Activated CD4-positive, alpha-beta T cell treated with anti-CD3 and anti-CD28 coated beads for 36 hours (primary cell): Measurements from ENCODE around the gene TANGO2. TPM values are rescaled to one million over a fixed set of nuclear protein-coding genes. Genes with fewer than 3 reads are reported as not detected.
A peak's percentile ranks its signal among the peaks of the same experiment; 100 is the strongest.

ENCODE experiments used
- ATAC-seq: fragments of 200-7000 bp; cut with Tn5 transposase; one replicate; pipeline ENCODE4 v1.10.0; 2021; ENCODE audit warnings: mild to moderate bottlenecking, moderate library complexity
- CTCF ChIA-PET: fragments of 350-600 bp; sonication (Branson Sonifier 250); formaldehyde crosslinking; loops from one replicate; lab custom pipeline; 2021; ENCODE audit warnings: antibody characterized with exemption; lab: Charles Lee
- POLR2A ChIA-PET: fragments of 350-600 bp; sonication (Branson Sonifier 250); formaldehyde crosslinking; loops from one replicate; lab custom pipeline; 2021; ENCODE audit warnings: antibody characterized with exemption, inconsistent platforms; lab: Charles Lee
- DNase-seq: peaks from one replicate; pipeline ENCODE4 v3.0.0-alpha.2; 2020
- H3K27ac Mint-ChIP-seq: one replicate; pipeline ENCODE4 v1.8.0; 2021; ENCODE audit warnings: mixed read lengths
- H3K27me3 Mint-ChIP-seq: one replicate; pipeline ENCODE4 v1.8.0; 2021; ENCODE audit warnings: mixed read lengths
- H3K36me3 Mint-ChIP-seq: one replicate; pipeline ENCODE4 v1.8.0; 2021; ENCODE audit warnings: low read depth, mixed read lengths
- H3K4me1 Mint-ChIP-seq: one replicate; pipeline ENCODE4 v1.8.0; 2021; ENCODE audit warnings: mixed read lengths
- H3K4me3 Mint-ChIP-seq: one replicate; pipeline ENCODE4 v1.8.0; 2021; ENCODE audit warnings: mild to moderate bottlenecking, moderate library complexity, mixed read lengths
- H3K9me3 Mint-ChIP-seq: one replicate; pipeline ENCODE4 v1.8.0; 2021; ENCODE audit warnings: low read depth, mixed read lengths
- intact Hi-C, 2 experiments: fragments of 100-400 bp; cut with DNase I in 1 of 2; cut with micrococcal nuclease in 1 of 2; formaldehyde crosslinking; loops; one replicate each; pipeline versions ENCODE4 v1.14.2 to v1.15.1; 2022 to 2024; cut with DNase I, micrococcal nuclease
- total RNA-seq, 2 experiments: library from RNA; stranded (reverse); gene quantifications; one replicate each; pipeline ENCODE4 v1.2.3, GENCODE V29; 2021

Gene TANGO2
- total RNA-seq, 2 experiments from 2014 or later = 20.3 to 22.8 TPM

DNA sequence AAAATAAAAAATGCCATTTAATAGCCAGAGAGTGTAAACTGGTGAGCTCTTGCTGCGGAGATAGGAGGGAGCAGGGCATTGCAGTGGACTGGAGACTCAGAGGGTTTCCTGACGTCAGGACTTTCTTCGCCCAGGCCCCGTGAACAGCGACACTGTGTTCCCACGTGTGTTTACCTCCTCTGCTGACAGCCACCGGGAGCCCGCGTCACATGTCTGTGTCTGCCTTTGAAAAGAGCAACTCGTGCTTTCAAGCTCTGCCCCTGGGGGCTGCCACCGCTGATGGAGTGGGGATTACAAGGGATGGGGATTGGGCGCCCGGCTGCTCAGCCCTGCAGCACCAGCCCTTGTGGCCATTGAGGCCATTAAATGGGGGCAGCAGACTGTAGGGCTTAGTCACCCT, 3.3 kb downstream of the TANGO2 start:
- no peaks in the 10 kb centered on the region for H3K9me3 Mint-ChIP-seq
- ATAC-seq (no peak), DNase-seq (no peak)
- POLR2A ChIA-PET = no interaction called here
- intact Hi-C loops = loop anchor here in 1 of 2 experiments (5.0 kb wide), 2 partner anchors 732 to 978 kb away; partner anchors contain the start of genes CLTCL1 and THAP7
- no peaks in the 10 kb centered on the region for H3K36me3 Mint-ChIP-seq
- CTCF ChIA-PET = no interaction called here
- no peaks in the 10 kb centered on the region for H3K27me3 Mint-ChIP-seq
- peaks cover 30% of the 10 kb centered on the region for H3K4me1 Mint-ChIP-seq
- no peak overlapping the region for H3K27ac Mint-ChIP-seq
- no peak overlapping the region for H3K4me3 Mint-ChIP-seq

GRCh38 chr22:20024650-20025397, 3.9 kb downstream of the TANGO2 start:
- CTCF ChIA-PET = interaction anchor here (2.0 kb wide), 1 partner anchor 10 kb away, joined by 7 read pairs; no protein-coding TSS in a partner anchor
- Mint-ChIP-seq H3K4me1 (peaks cover 30% of the 10 kb centered on the region), H3K27me3 (no peaks in the 10 kb centered on the region), H3K4me3 (no peak overlapping the region), H3K27ac (no peak overlapping the region), H3K9me3 (no peaks in the 10 kb centered on the region), H3K36me3 (no peaks in the 10 kb centered on the region)
- ATAC-seq = no peak
- DNase-seq = no peak
- POLR2A ChIA-PET = no interaction called here
- intact Hi-C loops = loop anchor here in 1 of 2 experiments (5.0 kb wide), 2 partner anchors 733 to 977 kb away; partner anchors contain the start of genes CLTCL1 and THAP7

GRCh38 chr22:20025401-20026203, 4.7 kb downstream of the TANGO2 start:
- POLR2A ChIA-PET = no interaction called here
- Mint-ChIP-seq H3K27me3 (no peaks in the 10 kb centered on the region), H3K36me3 (no peaks in the 10 kb centered on the region), H3K27ac (no peak overlapping the region), H3K4me3 (no peak overlapping the region), H3K4me1 (peaks cover 24% of the 10 kb centered on the region), H3K9me3 (no peaks in the 10 kb centered on the region)
- DNase-seq = no peak
- no peak for ATAC-seq
- intact Hi-C loops = no loop called here
- CTCF ChIA-PET = interaction anchor here (2.0 kb wide), 1 partner anchor 10 kb away, joined by 7 read pairs; no protein-coding TSS in a partner anchor

DNA sequence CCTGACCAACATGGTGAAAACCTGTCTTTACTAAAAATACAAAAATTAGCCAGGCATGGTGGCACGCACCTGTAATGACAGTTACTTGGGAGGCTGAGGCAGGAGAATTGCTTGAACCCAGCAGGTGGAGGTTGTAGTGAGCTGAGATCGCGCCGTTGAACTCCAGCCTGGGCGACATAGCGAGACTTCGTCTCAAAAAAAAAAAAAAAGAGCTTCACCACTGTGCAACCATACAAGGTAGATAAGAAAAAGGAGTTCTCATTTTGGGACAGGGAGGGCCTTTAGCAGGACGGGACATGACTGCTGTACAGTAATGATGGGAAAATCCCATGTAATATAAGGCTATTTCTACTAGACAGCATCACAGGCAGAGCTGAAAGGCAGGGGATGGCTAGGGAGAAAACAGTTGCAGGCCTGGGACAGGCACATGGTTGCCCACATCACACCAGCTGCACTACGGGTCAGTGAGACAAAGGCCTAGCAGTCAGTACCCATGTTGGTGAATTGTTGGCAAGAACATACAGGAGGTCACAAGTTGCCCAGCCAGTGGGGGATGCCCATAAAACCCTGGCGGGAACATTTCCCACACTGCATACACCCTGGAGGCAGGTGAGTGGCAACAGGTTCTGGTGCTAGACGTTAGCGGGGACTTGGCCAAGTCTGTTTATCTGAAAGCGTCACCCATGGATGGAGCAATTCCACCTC, 5.4 kb downstream of the TANGO2 start:
- H3K27ac Mint-ChIP-seq = no peak overlapping the region
- ChIA-PET CTCF (interaction anchor here (0.5 to 2.0 kb wide), 2 partner anchors 11 to 428 kb away, joined by 3 to 7 read pairs; no protein-coding TSS in a partner anchor), POLR2A (no interaction called here)
- DNase-seq (no peak), ATAC-seq (no peak)
- H3K27me3 Mint-ChIP-seq = no peaks in the 10 kb centered on the region
- peaks cover 24% of the 10 kb centered on the region for H3K4me1 Mint-ChIP-seq
- H3K36me3 Mint-ChIP-seq = no peaks in the 10 kb centered on the region
- H3K9me3 Mint-ChIP-seq = no peaks in the 10 kb centered on the region
- intact Hi-C loops = no loop called here
- no peak overlapping the region for H3K4me3 Mint-ChIP-seq

DNA sequence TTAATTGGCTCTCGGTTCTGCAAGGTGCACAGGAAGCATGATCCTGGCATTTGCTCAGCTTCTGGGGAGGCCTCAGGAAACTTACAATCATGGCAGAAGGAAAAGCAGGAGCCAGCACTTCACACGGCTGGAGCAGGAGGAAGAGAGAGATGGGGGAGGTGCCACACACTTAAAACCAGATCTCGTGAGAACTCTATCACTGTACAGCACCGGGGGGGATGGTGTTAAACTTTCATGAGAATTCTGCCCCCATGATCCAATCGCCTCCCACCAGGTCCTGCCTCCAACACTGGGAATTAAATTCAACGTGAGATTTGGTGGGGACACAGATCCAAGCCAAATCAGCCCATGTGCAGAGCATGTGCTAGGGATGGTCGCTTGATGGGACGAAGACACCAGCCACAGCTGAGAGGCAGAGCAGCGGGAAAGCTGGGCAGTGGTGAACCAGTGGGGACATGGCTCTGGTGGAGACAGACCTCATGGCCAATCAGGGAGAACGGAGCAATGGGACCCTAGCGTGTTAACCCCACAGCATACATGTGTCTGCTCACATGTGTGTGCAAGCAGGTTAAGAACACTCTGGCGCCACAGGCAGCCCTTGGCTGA, 6.2 kb downstream of the TANGO2 start:
- H3K27ac Mint-ChIP-seq = no peak overlapping the region
- ChIA-PET POLR2A (no interaction called here), CTCF (interaction anchor here (0.5 to 2.0 kb wide), 5 partner anchors 12 to 429 kb away, joined by 3 to 7 read pairs (median 3); no protein-coding TSS in a partner anchor)
- H3K27me3 Mint-ChIP-seq = no peaks in the 10 kb centered on the region
- ATAC-seq = no peak
- DNase-seq = no peak
- peaks cover 26% of the 10 kb centered on the region for H3K4me1 Mint-ChIP-seq
- H3K4me3 Mint-ChIP-seq = no peak overlapping the region
- no peaks in the 10 kb centered on the region for H3K9me3 Mint-ChIP-seq
- no peaks in the 10 kb centered on the region for H3K36me3 Mint-ChIP-seq
- intact Hi-C loops = no loop called here

GRCh38 chr22:20027966-20028854, 7.3 kb downstream of the TANGO2 start:
- Mint-ChIP-seq H3K36me3 (no peaks in the 10 kb centered on the region), H3K4me3 (no peak overlapping the region), H3K27me3 (no peaks in the 10 kb centered on the region), H3K27ac (no peak overlapping the region), H3K9me3 (no peaks in the 10 kb centered on the region), H3K4me1 (peaks cover 18% of the 10 kb centered on the region)
- peak; percentile 25 for DNase-seq
- ChIA-PET POLR2A (no interaction called here), CTCF (interaction anchor here (0.6 to 0.8 kb wide), 2 partner anchors 13 to 31 kb away, joined by 3 read pairs; no protein-coding TSS in a partner anchor)
- intact Hi-C loops = no loop called here
- no peak for ATAC-seq

DNA sequence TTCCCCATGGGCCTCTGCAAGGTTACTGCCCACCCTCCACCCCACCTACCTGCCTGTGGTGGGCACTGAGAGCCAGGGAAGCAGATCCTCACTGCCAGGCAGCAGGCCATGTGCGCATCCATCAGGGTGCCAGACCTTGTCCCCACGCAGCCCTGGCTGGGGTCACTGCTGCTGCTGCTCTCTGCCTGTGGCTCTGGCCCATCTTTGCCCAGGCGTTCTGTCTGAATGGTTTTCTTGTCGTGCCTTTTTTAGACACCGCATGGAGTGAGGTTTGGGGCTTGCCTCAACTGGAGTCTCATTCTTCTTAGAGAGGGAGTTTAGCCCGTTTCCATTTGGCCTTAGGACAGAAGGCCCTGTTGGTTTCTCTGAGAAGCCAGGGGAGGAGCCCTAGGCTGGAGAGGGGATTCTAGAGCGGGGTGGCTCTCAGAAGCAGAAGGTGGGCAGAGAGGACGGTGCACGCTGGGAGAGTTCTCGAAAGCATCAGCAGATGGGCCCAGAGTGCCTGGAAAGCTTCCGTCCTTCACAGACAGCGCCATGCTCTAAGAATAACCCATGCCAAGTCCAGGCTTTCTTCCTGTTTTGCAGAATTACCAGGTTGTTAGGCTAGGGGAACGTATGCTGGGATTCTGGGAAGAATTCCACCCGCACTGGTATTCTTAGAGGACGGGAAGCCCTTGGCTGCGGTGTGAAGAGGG, 8.1 kb downstream of the TANGO2 start:
- DNase-seq (no peak), ATAC-seq (no peak)
- intact Hi-C loops = no loop called here
- POLR2A ChIA-PET = no interaction called here
- H3K4me3 Mint-ChIP-seq = no peak overlapping the region
- CTCF ChIA-PET = no interaction called here
- peaks cover 16% of the 10 kb centered on the region for H3K4me1 Mint-ChIP-seq
- no peaks in the 10 kb centered on the region for H3K27me3 Mint-ChIP-seq
- H3K27ac Mint-ChIP-seq = no peak overlapping the region
- no peaks in the 10 kb centered on the region for H3K36me3 Mint-ChIP-seq
- no peaks in the 10 kb centered on the region for H3K9me3 Mint-ChIP-seq

DNA sequence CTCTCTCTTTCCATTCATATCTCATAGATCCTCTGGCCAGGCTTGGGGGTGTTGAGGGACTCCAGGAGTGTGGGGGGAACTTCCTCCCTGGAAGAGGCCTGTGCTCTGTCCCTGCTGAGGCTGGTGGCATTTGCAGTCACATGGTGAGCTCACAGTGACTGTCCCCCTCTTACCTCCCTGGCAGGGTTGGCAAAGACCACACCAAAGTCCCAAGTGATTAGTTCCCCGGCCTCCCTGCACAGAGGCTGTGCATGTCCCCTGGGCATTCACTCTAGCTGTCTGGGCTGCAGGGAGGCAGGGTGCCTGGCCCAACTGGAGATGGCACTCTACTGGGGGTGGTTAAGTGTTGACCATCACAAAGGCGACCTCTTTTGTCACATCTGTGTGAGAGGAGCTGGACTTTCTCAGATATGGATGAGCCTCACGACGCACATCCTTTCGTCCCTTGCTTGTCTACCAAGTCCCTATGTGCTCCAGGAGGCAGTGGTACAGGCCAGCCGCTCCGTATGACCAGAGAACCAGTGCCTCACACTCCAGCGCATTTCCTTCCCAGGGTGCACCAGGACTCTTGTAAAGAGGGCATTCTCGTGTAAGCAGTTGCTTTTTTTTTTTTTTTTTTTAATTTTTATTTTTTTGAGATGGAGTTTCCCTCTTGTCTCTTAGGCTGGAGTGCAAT, 8.8 kb downstream of the TANGO2 start:
- Mint-ChIP-seq H3K4me1 (peaks cover 16% of the 10 kb centered on the region), H3K9me3 (no peaks in the 10 kb centered on the region), H3K27me3 (no peaks in the 10 kb centered on the region), H3K4me3 (no peak overlapping the region), H3K36me3 (no peaks in the 10 kb centered on the region), H3K27ac (no peak overlapping the region)
- intact Hi-C loops = no loop called here
- ChIA-PET CTCF (no interaction called here), POLR2A (no interaction called here)
- ATAC-seq (no peak), DNase-seq (no peak)

GRCh38 chr22:20031732-20032406, 11.0 kb downstream of the TANGO2 start:
- ATAC-seq = peak; percentile 78
- Mint-ChIP-seq H3K4me3 (no peak overlapping the region), H3K27me3 (no peaks in the 10 kb centered on the region), H3K27ac (no peak overlapping the region), H3K9me3 (no peaks in the 10 kb centered on the region), H3K4me1 (peaks cover 15% of the 10 kb centered on the region), H3K36me3 (no peaks in the 10 kb centered on the region)
- DNase-seq = peak; percentile 48
- ChIA-PET POLR2A (no interaction called here), CTCF (interaction anchor here (0.8 to 1.7 kb wide), 2 partner anchors 18 to 19 kb away, joined by 3 to 4 read pairs; no protein-coding TSS in a partner anchor)
- intact Hi-C loops = no loop called here
